Panc1 (cell line): ENCODE data around the gene AKAP12. TPM values are rescaled to one million over a fixed set of nuclear protein-coding genes. Genes with fewer than 3 reads are reported as not detected.

Source experiments
- ATAC-seq: fragments of 200-7000 bp; cut with Tn5 transposase; 2 replicates; pipeline ENCODE4 v1.9.1; 2020; ENCODE audit warnings: mild to moderate bottlenecking, moderate library complexity
- BruUV-seq: library from RNA; stranded (reverse); fragments of 400-500 nt; replicated peaks from 2 replicates; lab custom pipeline; 2021; lab: Mats Ljungman, UMichigan
- CTCF ChIA-PET: fragments of 300-600 bp; sonication (Branson Sonifier 250); formaldehyde crosslinking; loops from one replicate; lab custom pipeline; 2022; ENCODE audit warnings: antibody characterized with exemption; lab: Charles Lee
- POLR2A ChIA-PET: fragments of 300-600 bp; sonication (Branson Sonifier 250); formaldehyde crosslinking; loops from one replicate; lab custom pipeline; 2022; ENCODE audit warnings: antibody characterized with exemption; lab: Charles Lee
- DNase-seq: peaks from one replicate; pipeline ENCODE4 v3.0.0-alpha.2; 2010; ENCODE audit warnings: low read depth, low spot score
- H3K27ac ChIP-seq: 2 replicates; pipeline ENCODE4 v1.5.1; 2011; ENCODE audit warnings: mild to moderate bottlenecking, low read length, inconsistent platforms
- H3K27me3 ChIP-seq: fragments of 200-500 bp; sonication (Bioruptor generic); 2 replicates; pipeline ENCODE4 v1.6.0; 2014; ENCODE audit warnings: low read length, inconsistent platforms; ENCODE audit not compliant: control insufficient read depth, insufficient read depth
- H3K36me3 ChIP-seq: fragments of 200-500 bp; sonication (Bioruptor generic); 2 replicates; pipeline ENCODE4 v1.5.1; 2014; ENCODE audit warnings: inconsistent platforms, mild to moderate bottlenecking, low read length, moderate library complexity; ENCODE audit not compliant: control insufficient read depth, insufficient read depth
- H3K4me1 ChIP-seq: 2 replicates; pipeline ENCODE4 v1.5.1; 2011; ENCODE audit warnings: inconsistent platforms, mild to moderate bottlenecking, low read length, moderate library complexity; ENCODE audit not compliant: control insufficient read depth, insufficient read depth
- H3K4me3 ChIP-seq, 2 experiments: 2 replicates each; pipeline ENCODE4 v1.5.1; 2011 to 2012; ENCODE audit warnings: low read depth in 2 of 2, low read length in 2 of 2, mild to moderate bottlenecking in 2 of 2, inconsistent platforms in 1 of 2, moderate library complexity in 1 of 2
- H3K9me3 ChIP-seq: fragments of 200-500 bp; sonication (Bioruptor generic); 2 replicates; pipeline ENCODE4 v1.5.1; 2014; ENCODE audit warnings: low read depth, mild to moderate bottlenecking, inconsistent platforms, low read length, moderate library complexity; ENCODE audit not compliant: control insufficient read depth, insufficient read depth
- POLR2AphosphoS5 ChIP-seq: IDR thresholded peaks from 2 replicates; pipeline ENCODE4 v1.6.1; 2012; ENCODE audit warnings: mild to moderate bottlenecking, low read depth, low read length, moderate library complexity
- REST ChIP-seq, 2 experiments: IDR thresholded peaks; 2 replicates each; pipeline ENCODE4 v1.6.1; 2011 to 2012; ENCODE audit warnings: low read depth in 2 of 2, control low read depth in 1 of 2, low read length in 1 of 2, mild to moderate bottlenecking in 1 of 2, moderate library complexity in 1 of 2; ENCODE audit not compliant: insufficient read depth in 1 of 2
- SIN3A ChIP-seq: IDR thresholded peaks from 2 replicates; pipeline ENCODE4 v1.6.1; 2012; ENCODE audit warnings: low read depth, mild to moderate bottlenecking, low read length, moderate library complexity, borderline replicate concordance; ENCODE audit not compliant: insufficient read depth
- TCF7L2 ChIP-seq: IDR thresholded peaks from 2 replicates; pipeline ENCODE4 v1.6.1; 2011; ENCODE audit warnings: mild to moderate bottlenecking, low read depth, low read length, inconsistent platforms
- in situ Hi-C: cut with HindIII; loops from 2 replicates; pipeline ENCODE4 v1.10.0; 2016; ENCODE audit warnings: low sequenced_read_pairs, low pct_unique_long_range_greater_than_20kb
- intact Hi-C: fragments of 100-400 bp; cut with micrococcal nuclease; formaldehyde crosslinking; loops from one replicate; pipeline ENCODE4 v1.10.0; 2022; ENCODE audit not compliant: unreplicated experiment
- total RNA-seq: library from RNA; stranded (reverse); gene quantifications from one replicate; pipeline ENCODE4 v1.2.1, GENCODE V29; 2021; ENCODE audit not compliant: unreplicated experiment
- TF ChIP-seq, protein P1 (sequence below): fragments of 450-650 bp; IDR thresholded peaks from 2 replicates; pipeline ENCODE4 v1.5.1; 2017; ENCODE audit warnings: mild to moderate bottlenecking

Gene AKAP12
- total RNA-seq, 1 experiment from 2014 or later = 267 TPM

- no peak overlapping the region for H3K27ac ChIP-seq
- no peaks in the 10 kb centered on the region for H3K4me1 ChIP-seq
- no peak for ATAC-seq
- ChIA-PET POLR2A (interaction anchor here (0.6 kb wide), 1 partner anchor 17 kb away, joined by 4 read pairs; no protein-coding TSS in a partner anchor), CTCF (no interaction called here)
- DNase-seq = no peak
- BruUV-seq = no TSS peak
- H3K4me3 ChIP-seq = no peak overlapping the region
- TF ChIP-seq REST (IDR thresholded peaks at IDR 0.05; ENCODE audit: insufficient read depth in 1 of 2, low read depth in 2 of 2, low read length in 1 of 2) (no peak), POLR2AphosphoS5 (no peak), SIN3A (no peak), TCF7L2 (no peak)
- TF ChIP-seq, protein P1, sequence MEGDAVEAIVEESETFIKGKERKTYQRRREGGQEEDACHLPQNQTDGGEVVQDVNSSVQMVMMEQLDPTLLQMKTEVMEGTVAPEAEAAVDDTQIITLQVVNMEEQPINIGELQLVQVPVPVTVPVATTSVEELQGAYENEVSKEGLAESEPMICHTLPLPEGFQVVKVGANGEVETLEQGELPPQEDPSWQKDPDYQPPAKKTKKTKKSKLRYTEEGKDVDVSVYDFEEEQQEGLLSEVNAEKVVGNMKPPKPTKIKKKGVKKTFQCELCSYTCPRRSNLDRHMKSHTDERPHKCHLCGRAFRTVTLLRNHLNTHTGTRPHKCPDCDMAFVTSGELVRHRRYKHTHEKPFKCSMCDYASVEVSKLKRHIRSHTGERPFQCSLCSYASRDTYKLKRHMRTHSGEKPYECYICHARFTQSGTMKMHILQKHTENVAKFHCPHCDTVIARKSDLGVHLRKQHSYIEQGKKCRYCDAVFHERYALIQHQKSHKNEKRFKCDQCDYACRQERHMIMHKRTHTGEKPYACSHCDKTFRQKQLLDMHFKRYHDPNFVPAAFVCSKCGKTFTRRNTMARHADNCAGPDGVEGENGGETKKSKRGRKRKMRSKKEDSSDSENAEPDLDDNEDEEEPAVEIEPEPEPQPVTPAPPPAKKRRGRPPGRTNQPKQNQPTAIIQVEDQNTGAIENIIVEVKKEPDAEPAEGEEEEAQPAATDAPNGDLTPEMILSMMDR = no peak
- H3K36me3 ChIP-seq = no peaks in the 10 kb centered on the region
- in situ Hi-C loops = no loop called here
- intact Hi-C loops = no loop called here
- H3K27me3 ChIP-seq = no peaks in the 10 kb centered on the region
- no peaks in the 10 kb centered on the region for H3K9me3 ChIP-seq
Observed at GRCh38 chr6:151306269-151306783, 66.6 kb downstream of the AKAP12 start.

- Histone ChIP-seq H3K27me3 (no peaks in the 10 kb centered on the region), H3K4me1 (no peaks in the 10 kb centered on the region), H3K4me3 (no peak overlapping the region), H3K27ac (no peak overlapping the region), H3K9me3 (no peaks in the 10 kb centered on the region), H3K36me3 (no peaks in the 10 kb centered on the region)
- TSS peak; percentile 33 for BruUV-seq
- in situ Hi-C loops = no loop called here
- no peak for TF ChIP-seq REST (IDR thresholded peaks at IDR 0.05; ENCODE audit: insufficient read depth in 1 of 2, low read depth in 2 of 2, low read length in 1 of 2)
- TF ChIP-seq, protein P1 = no peak
- TF ChIP-seq SIN3A = no peak
- TF ChIP-seq POLR2AphosphoS5 = no peak
- no peak for TF ChIP-seq TCF7L2
- intact Hi-C loops = no loop called here
- ATAC-seq (no peak), DNase-seq (no peak)
- ChIA-PET CTCF (no interaction called here), POLR2A (no interaction called here)
Observed at GRCh38 chr6:151307501-151307900, 67.7 kb downstream of the AKAP12 start.
